Aorta (tissue), 5 donors: ENCODE measurements around the gene CDK11B. TPM values are rescaled to one million over a fixed set of nuclear protein-coding genes. Genes with fewer than 3 reads are reported as not detected.

Experiments
- ATAC-seq: fragments of 200-7000 bp; cut with Tn5 transposase; one replicate; pipeline ENCODE4 v1.9.1; 2022; ENCODE audit warnings: moderate library complexity; ENCODE audit not compliant: low FRiP score
- DNase-seq, 2 donors: peaks; one replicate each; pipeline ENCODE4 v3.0.0-alpha.2; 2020
- H3K27ac ChIP-seq, 2 donors: one replicate each; pipeline ENCODE4 v1.5.1; 2013; ENCODE audit warnings: low read length in 2 of 2, mild to moderate bottlenecking in 2 of 2, moderate library complexity in 2 of 2, control low read depth in 1 of 2, inconsistent platforms in 1 of 2, low read depth in 1 of 2
- H3K27me3 ChIP-seq, 2 donors: one replicate each; pipeline ENCODE4 v1.6.1; 2013; ENCODE audit warnings: control low read depth in 1 of 2, low read length in 1 of 2, mild to moderate bottlenecking in 1 of 2, moderate library complexity in 1 of 2; ENCODE audit not compliant: insufficient read depth in 2 of 2, control insufficient read depth in 1 of 2
- H3K36me3 ChIP-seq, 2 donors: one replicate each; pipeline ENCODE4 v1.6.1; 2013; ENCODE audit warnings: control low read depth in 1 of 2, low read length in 1 of 2, mild to moderate bottlenecking in 1 of 2; ENCODE audit not compliant: insufficient read depth in 2 of 2, control insufficient read depth in 1 of 2
- H3K4me1 ChIP-seq, 2 donors: one replicate each; pipeline ENCODE4 v1.6.1; 2013; ENCODE audit warnings: low read length in 2 of 2, control low read depth in 1 of 2, mild to moderate bottlenecking in 1 of 2, moderate library complexity in 1 of 2; ENCODE audit not compliant: insufficient read depth in 2 of 2, control insufficient read depth in 1 of 2
- H3K4me3 ChIP-seq, 2 donors: one replicate each; pipeline ENCODE4 v1.5.1; 2013; ENCODE audit warnings: low read length in 2 of 2, control low read depth in 1 of 2, mild to moderate bottlenecking in 1 of 2
- H3K9me3 ChIP-seq: one replicate; pipeline ENCODE4 v1.6.1; 2013; ENCODE audit warnings: mild to moderate bottlenecking, low read length; ENCODE audit not compliant: control insufficient read depth
- WGBS, 2 donors: extraction: QIAGEN DNeasy Blood & Tissue Kit; methylation state at CpG; one replicate each; pipeline ENCODE4 v1.1.7; 2013; 5-methylcytosine and 5-hydroxymethylcytosine counted together
- intact Hi-C, 2 donors: fragments of 100-400 bp; cut with DNase I; formaldehyde crosslinking; loops; one replicate each; pipeline versions ENCODE4 v1.14.2 to v1.15.0; 2022
- polyA plus RNA-seq, 2 donors: library from polyadenylated mRNA; stranded (reverse); fragments of 200-250 nt; gene quantifications; one replicate each; pipeline ENCODE4 v1.2.3, GENCODE V29; 2013
- total RNA-seq, 2 donors: library from RNA; stranded (reverse); fragmentation: NEBNext Ultra II Directional; extraction: Animal tissue kit (Norgen Biotek cat#: 25700); gene quantifications; one replicate each; pipeline ENCODE4 v1.2.1, GENCODE V29; 2021
- donor health status: healthy with polysubstance abuse.
- donor health status: Bipolar disorder and iron deficiency.
- donor health status: DM: no; HTN: no; CAD: no.
- donor health status: DM: no; HTN: no; CAD: no.
- donor health status: DM: yes; HTN: yes; CAD: no.

Gene CDK11B
- total and polyA plus RNA-seq, 4 donors: 25.2 to 44.7 (median 34.6) TPM

DNA sequence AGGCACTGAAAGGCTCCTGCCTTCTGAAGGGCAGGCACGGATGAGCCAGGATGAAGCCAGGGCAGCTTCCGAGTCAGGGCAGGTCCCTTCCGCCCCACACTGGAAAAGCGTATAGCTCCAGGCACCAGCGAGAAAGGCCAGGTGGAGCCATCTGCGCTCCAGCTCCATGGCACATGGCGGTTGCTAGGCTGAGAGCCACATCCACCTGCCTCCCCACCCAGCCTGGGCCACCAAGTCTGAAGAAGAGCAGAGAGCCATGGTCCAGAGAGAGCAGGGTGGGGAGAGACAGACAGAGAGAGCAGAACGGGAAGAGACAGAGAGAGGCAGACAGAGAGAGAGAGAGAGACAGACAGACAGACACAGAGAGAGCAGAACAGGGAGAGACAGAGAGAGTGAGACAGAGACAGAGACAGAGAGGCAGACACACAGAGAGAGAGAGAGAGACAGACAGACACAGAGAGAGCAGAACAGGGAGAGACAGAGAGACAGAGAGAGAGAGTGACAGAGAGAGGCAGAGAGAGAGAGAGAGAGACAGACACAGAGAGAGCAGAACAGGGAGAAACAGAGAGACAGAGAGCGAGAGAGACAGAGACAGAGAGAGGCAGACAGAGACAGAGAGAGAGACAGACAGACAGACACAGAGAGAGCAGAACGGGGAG, 64.1 kb downstream of the CDK11B start:
- intact Hi-C loops: no loop called here
- no peaks in the 10 kb centered on the region for H3K27me3 ChIP-seq
- no peaks in the 10 kb centered on the region for H3K36me3 ChIP-seq
- no peak overlapping the region for H3K4me3 ChIP-seq
- ATAC-seq (no peak), DNase-seq (no peak)
- no peaks in the 10 kb centered on the region for H3K9me3 ChIP-seq
- H3K4me1 ChIP-seq: no peaks in the 10 kb centered on the region
- H3K27ac ChIP-seq: no peak overlapping the region
- 68 to 71% methylated on average over 10 of the region's 10 CpGs for WGBS, 2 donors

- H3K4me3 ChIP-seq: no peak overlapping the region
- no peak overlapping the region for H3K27ac ChIP-seq
- H3K36me3 ChIP-seq: no peaks in the 10 kb centered on the region
- H3K27me3 ChIP-seq: no peaks in the 10 kb centered on the region
- 84 to 87% methylated on average over 24 of the region's 24 CpGs for WGBS, 2 donors
- H3K9me3 ChIP-seq: no peaks in the 10 kb centered on the region
- ATAC-seq: no peak
- intact Hi-C loops: no loop called here
- no peaks in the 10 kb centered on the region for H3K4me1 ChIP-seq
- DNase-seq: no peak
Observed at GRCh38 chr1:1593834-1594601, 64.8 kb downstream of the CDK11B start.

GRCh38 chr1:1591452-1591851, 67.4 kb downstream of the CDK11B start:
- Histone ChIP-seq H3K4me3 (no peak overlapping the region), H3K27ac (no peak overlapping the region), H3K27me3 (no peaks in the 10 kb centered on the region), H3K4me1 (no peaks in the 10 kb centered on the region), H3K9me3 (no peaks in the 10 kb centered on the region), H3K36me3 (no peaks in the 10 kb centered on the region)
- no peak for DNase-seq
- intact Hi-C loops: no loop called here
- 87 to 92% methylated on average over 13 of the region's 13 CpGs for WGBS, 2 donors
- no peak for ATAC-seq

Other genes starting within 250 kb of the CDK11B start
- 1 to 10 TPM; 1.5 to 6.9 TPM for gene ANKRD65, start 237.7 kb downstream of the CDK11B start, total RNA-seq
- under 1 TPM in 1 of 2 donors, not detected in 1; 0.13 TPM for gene ANKRD65, start 237.7 kb downstream of the CDK11B start, polyA plus RNA-seq
- 10 to 100 TPM; 35.6 to 86.5 TPM for gene VWA1, start 223.3 kb downstream of the CDK11B start, total RNA-seq
- gene VWA1, start 223.3 kb downstream of the CDK11B start, polyA plus RNA-seq: 1 to 10 TPM in 1 of 2 donors, under 1 TPM in 1; 0.13 to 4.5 TPM
- 1 to 10 TPM in 1 of 2 donors, under 1 TPM in 1; 0.42 to 5.5 TPM for gene ATAD3C, start 209.3 kb downstream of the CDK11B start, total RNA-seq
- under 1 TPM in 1 of 2 donors, not detected in 1; 0.08 TPM for gene ATAD3C, start 209.3 kb downstream of the CDK11B start, polyA plus RNA-seq
- 10 to 100 TPM in 1 of 2 donors, 1 to 10 TPM in 1; 8.1 to 21.5 TPM for gene ATAD3B, start 187.2 kb downstream of the CDK11B start, total RNA-seq
- gene ATAD3B, start 187.2 kb downstream of the CDK11B start, polyA plus RNA-seq: 10 to 100 TPM in 1 of 2 donors, 1 to 10 TPM in 1; 6.1 to 44.8 TPM
- 10 to 100 TPM; 11.9 to 13.2 TPM for gene ATAD3A, start 146.8 kb downstream of the CDK11B start, total RNA-seq
- gene ATAD3A, start 146.8 kb downstream of the CDK11B start, polyA plus RNA-seq: 10 to 100 TPM in 1 of 2 donors, 1 to 10 TPM in 1; 8.3 to 20.2 TPM
- 1 to 10 TPM; 6.2 to 7.8 TPM for gene TMEM240, start 118.4 kb downstream of the CDK11B start, total RNA-seq
- 10 to 100 TPM in 1 of 2 donors, 1 to 10 TPM in 1; 1.1 to 15.1 TPM for gene TMEM240, start 118.4 kb downstream of the CDK11B start, polyA plus RNA-seq
- 10 to 100 TPM; 67.7 to 71.5 TPM for gene SSU72, start 84.1 kb downstream of the CDK11B start, total RNA-seq
- gene SSU72, start 84.1 kb downstream of the CDK11B start, polyA plus RNA-seq: 10 to 100 TPM; 65.0 to 92.8 TPM
- gene FNDC10, start 58.9 kb downstream of the CDK11B start, total RNA-seq: 1 to 10 TPM; 1.2 to 3.0 TPM
- gene FNDC10, start 58.9 kb downstream of the CDK11B start, polyA plus RNA-seq: under 1 TPM; 0.38 to 0.50 TPM
- gene MIB2, start 43.5 kb downstream of the CDK11B start, total RNA-seq: 10 to 100 TPM; 45.0 to 77.7 TPM
- gene MIB2, start 43.5 kb downstream of the CDK11B start, polyA plus RNA-seq: 100 to 1,000 TPM in 1 of 2 donors, 10 to 100 TPM in 1; 20.4 to 220 TPM
- 10 to 100 TPM; 15.5 to 74.5 TPM for gene MMP23B, start 26.8 kb downstream of the CDK11B start, total RNA-seq
- 100 to 1,000 TPM in 1 of 2 donors, 10 to 100 TPM in 1; 41.2 to 120 TPM for gene MMP23B, start 26.8 kb downstream of the CDK11B start, polyA plus RNA-seq
- gene SLC35E2B, start 33.8 kb upstream of the CDK11B start, total RNA-seq: 10 to 100 TPM; 25.2 to 53.5 TPM
- gene SLC35E2B, start 33.8 kb upstream of the CDK11B start, polyA plus RNA-seq: 10 to 100 TPM in 1 of 2 donors, 1 to 10 TPM in 1; 8.1 to 32.0 TPM
- 10 to 100 TPM; 52.7 to 53.1 TPM for gene CDK11A, start 65.4 kb upstream of the CDK11B start, total RNA-seq
- 10 to 100 TPM; 26.3 to 56.3 TPM for gene CDK11A, start 65.4 kb upstream of the CDK11B start, polyA plus RNA-seq
- gene NADK, start 119.5 kb upstream of the CDK11B start, total RNA-seq: 10 to 100 TPM; 76.0 to 79.2 TPM
- 10 to 100 TPM; 66.0 to 87.7 TPM for gene NADK, start 119.5 kb upstream of the CDK11B start, polyA plus RNA-seq
- gene GNB1, start 232.1 kb upstream of the CDK11B start, total RNA-seq: 100 to 1,000 TPM; 299 to 312 TPM
- gene GNB1, start 232.1 kb upstream of the CDK11B start, polyA plus RNA-seq: 100 to 1,000 TPM; 142 to 197 TPM